GM12892 (cell line): ENCODE data around the gene CSTF1.

Experiments used
- POLR2A ChIP-seq: IDR thresholded peaks from 2 replicates; pipeline ENCODE4 v1.6.1; 2011; ENCODE audit warnings: low read depth, low read length, control low read depth
- POLR2AphosphoS5 ChIP-seq: IDR thresholded peaks from 2 replicates; pipeline ENCODE4 v1.6.1; 2011; ENCODE audit warnings: low read depth, low read length, control low read depth
- TAF1 ChIP-seq: IDR thresholded peaks from 2 replicates; pipeline ENCODE4 v1.6.1; 2011; ENCODE audit warnings: low read depth, mild to moderate bottlenecking, control low read depth, low read length, borderline replicate concordance

GRCh38 chr20:56429941-56430340 lies 37.5 kb downstream of the CSTF1 start:
- TF ChIP-seq POLR2A (no peak), POLR2AphosphoS5 (no peak), TAF1 (no peak)
